A549 (cell line): Measurements from ENCODE around the gene CMA1.

ENCODE experiments used
- CBX8 ChIP-seq: fragments of 200-600 bp; sonication (generic); IDR thresholded peaks from 2 replicates; pipeline ENCODE4 v1.6.1; 2016
- CEBPB ChIP-seq, 2 experiments: fragments of >200 bp in 1 of 2; sonication (Bioruptor Twin) in 1 of 2; formaldehyde crosslinking in 1 of 2; IDR thresholded peaks; 2 replicates each; pipeline ENCODE4 v1.6.1; 2012 to 2016
- CTCF ChIP-seq: fragments of >200 bp; sonication (Bioruptor Twin); formaldehyde crosslinking; IDR thresholded peaks from 3 replicates; pipeline ENCODE4 v1.5.1; 2016
- FOSL2 ChIP-seq, 2 experiments: fragments of 450-650 bp in 1 of 2; fragments of >200 bp in 1 of 2; sonication (Bioruptor Twin) in 1 of 2; formaldehyde crosslinking; IDR thresholded peaks; 2 replicates each; pipeline versions ENCODE4 v1.5.0 to v1.6.1; 2016 to 2020; ENCODE audit warnings: mild to moderate bottlenecking in 1 of 2, moderate library complexity in 1 of 2
- NFE2L2 ChIP-seq: fragments of 150-350 bp; conservative IDR thresholded peaks from 2 replicates; pipeline ENCODE4 v1.6.1; 2014; ENCODE audit warnings: low read length
- PHF8 ChIP-seq: fragments of 200-600 bp; sonication (generic); IDR thresholded peaks from 2 replicates; pipeline ENCODE4 v1.6.1; 2016; ENCODE audit warnings: low read depth, mild to moderate bottlenecking, antibody characterized with exemption, moderate library complexity, borderline replicate concordance
- POLR2A ChIP-seq: IDR thresholded peaks from 2 replicates; pipeline ENCODE4 v1.6.1; 2012; ENCODE audit warnings: mild to moderate bottlenecking, low read length
- POLR2AphosphoS2 ChIP-seq: conservative IDR thresholded peaks from 2 replicates; pipeline ENCODE4 v1.6.1; 2012; ENCODE audit warnings: low read length, improper control_type of control experiment, inconsistent platforms
- REST ChIP-seq: fragments of 200-600 bp; sonication (generic); IDR thresholded peaks from 2 replicates; pipeline ENCODE4 v1.6.1; 2016; ENCODE audit warnings: antibody characterized with exemption, mild to moderate bottlenecking, moderate library complexity
- RNF2 ChIP-seq: fragments of 200-600 bp; sonication (generic); IDR thresholded peaks from 2 replicates; pipeline ENCODE4 v1.6.1; 2016; ENCODE audit warnings: low read depth, mild to moderate bottlenecking, antibody characterized with exemption, moderate library complexity, borderline replicate concordance
- USF2 ChIP-seq: fragments of 450-650 bp; IDR thresholded peaks from 2 replicates; pipeline ENCODE4 v1.6.1; 2014; ENCODE audit warnings: antibody characterized with exemption
- TF ChIP-seq, protein P1 (sequence below): IDR thresholded peaks from 2 replicates; pipeline ENCODE4 v1.6.1; 2012
- TF ChIP-seq, protein P2 (sequence below): IDR thresholded peaks from 2 replicates; pipeline ENCODE4 v1.6.1; 2012

- no peak for TF ChIP-seq CTCF
- no peak for TF ChIP-seq POLR2A
- no peak for TF ChIP-seq USF2
- TF ChIP-seq POLR2AphosphoS2, result no peak
- TF ChIP-seq RNF2, result no peak
- TF ChIP-seq NFE2L2, result no peak
- TF ChIP-seq, protein P1, sequence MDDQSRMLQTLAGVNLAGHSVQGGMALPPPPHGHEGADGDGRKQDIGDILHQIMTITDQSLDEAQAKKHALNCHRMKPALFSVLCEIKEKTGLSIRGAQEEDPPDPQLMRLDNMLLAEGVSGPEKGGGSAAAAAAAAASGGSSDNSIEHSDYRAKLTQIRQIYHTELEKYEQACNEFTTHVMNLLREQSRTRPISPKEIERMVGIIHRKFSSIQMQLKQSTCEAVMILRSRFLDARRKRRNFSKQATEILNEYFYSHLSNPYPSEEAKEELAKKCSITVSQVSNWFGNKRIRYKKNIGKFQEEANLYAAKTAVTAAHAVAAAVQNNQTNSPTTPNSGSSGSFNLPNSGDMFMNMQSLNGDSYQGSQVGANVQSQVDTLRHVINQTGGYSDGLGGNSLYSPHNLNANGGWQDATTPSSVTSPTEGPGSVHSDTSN, result no peak
- TF ChIP-seq, protein P2, sequence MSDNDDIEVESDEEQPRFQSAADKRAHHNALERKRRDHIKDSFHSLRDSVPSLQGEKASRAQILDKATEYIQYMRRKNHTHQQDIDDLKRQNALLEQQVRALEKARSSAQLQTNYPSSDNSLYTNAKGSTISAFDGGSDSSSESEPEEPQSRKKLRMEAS, result no peak
- no peak for TF ChIP-seq PHF8
- no peak for TF ChIP-seq FOSL2 (IDR thresholded peaks at IDR 0.05)
- TF ChIP-seq FOSL2 (CRISPR knock-in tag; IDR thresholded peaks at IDR 0.05), result no peak
- no peak for TF ChIP-seq CEBPB (IDR thresholded peaks at IDR 0.05)
- TF ChIP-seq CBX8, result no peak
- TF ChIP-seq REST, result no peak
These were observed 48.7 kb downstream of the CMA1 start for GRCh38 chr14:24459331-24459730.
